ENCODE measurements around the gene PCSK4.

Gene PCSK4

GRCh38 chr19:1435378-1435989 is 54.7 kb downstream of the PCSK4 start:
- DNase-seq = no peak

- no peak for DNase-seq
These were observed 55.5 kb downstream of the PCSK4 start for GRCh38 chr19:1434577-1435060.

GRCh38 chr19:1434040-1434366 is 56.1 kb downstream of the PCSK4 start:
- no peak for DNase-seq

GRCh38 chr19:1433119-1434039 is 56.8 kb downstream of the PCSK4 start:
- no peak for DNase-seq

DNA sequence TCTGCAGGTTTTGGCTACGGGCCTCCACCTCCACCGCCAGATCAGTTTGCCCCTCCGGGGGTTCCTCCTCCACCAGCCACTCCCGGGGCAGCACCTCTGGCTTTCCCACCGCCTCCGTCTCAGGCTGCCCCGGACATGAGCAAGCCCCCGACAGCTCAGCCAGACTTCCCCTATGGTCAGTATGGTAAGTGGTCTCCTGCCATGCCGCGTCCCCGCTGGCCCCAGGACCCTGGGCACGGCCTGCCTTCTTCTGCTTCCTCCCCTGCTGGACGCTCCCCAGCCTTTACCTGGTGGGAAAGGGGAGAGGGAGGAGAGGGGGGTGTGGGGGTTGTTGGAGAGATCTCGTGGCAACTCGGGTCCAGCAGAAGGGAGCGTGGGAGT is 57.7 kb downstream of the PCSK4 start:
- no peak for DNase-seq

GRCh38 chr19:1431759-1432506 is 58.2 kb downstream of the PCSK4 start:
- no peak for DNase-seq
